Fibroblast of skin of right biceps (primary cell): ENCODE measurements around the gene CHCHD5.

Source experiments
- DNase-seq: peaks from one replicate; pipeline ENCODE4 v3.0.0-alpha.2; 2013

CHCHD5 gene

DNA sequence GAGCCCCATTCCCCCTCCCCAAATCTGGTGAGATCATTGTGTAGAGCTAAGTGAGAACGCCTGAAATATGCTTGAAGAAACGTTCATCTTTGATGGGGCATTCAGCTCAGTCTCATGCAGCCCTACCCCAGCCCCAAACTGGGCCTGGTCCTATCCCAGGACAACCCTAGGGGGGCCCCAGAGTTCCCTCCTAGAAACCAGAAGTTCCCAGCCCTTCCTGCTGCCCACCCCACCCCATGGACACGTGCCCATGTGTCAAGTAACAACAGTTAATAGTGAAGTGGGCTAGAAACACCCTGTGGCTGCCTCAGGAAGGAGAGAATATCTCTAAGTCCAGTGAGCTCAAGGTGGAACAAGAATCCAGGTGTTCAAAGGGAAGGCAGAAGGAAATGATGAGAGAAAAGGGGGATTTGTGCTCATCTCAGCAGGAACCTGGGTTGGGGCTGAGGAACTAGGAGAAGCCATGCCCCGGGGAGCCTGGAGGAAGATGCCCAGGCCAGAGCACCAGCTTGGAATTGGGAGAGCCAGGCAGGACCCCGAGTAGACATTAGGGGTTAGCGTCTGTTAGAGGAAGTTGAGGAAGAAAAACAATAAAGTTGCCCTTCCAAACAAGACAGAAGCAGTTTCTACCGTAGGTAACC lies 41.2 kb downstream of the CHCHD5 start:
- no peak for DNase-seq

DNA sequence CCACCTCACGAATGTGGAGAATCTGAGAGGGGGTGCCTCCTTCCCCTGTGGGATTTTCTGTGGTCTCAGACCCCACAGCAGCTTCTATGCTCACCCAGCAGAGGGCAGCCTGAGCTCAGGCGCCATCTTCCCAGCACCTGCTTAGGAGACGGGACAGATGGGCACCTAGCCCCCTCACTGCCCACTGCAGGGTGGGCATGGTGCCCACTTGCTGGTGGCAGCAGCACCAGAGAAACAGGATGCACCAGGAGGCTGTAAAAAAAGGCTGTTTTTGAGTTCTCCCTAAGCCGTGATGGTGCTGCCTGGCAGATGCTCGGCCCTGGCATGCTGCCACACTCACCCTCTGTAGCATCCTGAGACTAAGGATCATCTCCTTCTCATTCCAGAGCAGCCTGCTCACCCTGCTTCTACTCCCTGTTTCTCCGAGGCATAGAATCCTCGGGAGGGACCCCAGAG lies 42.2 kb downstream of the CHCHD5 start:
- DNase-seq, result peak; percentile 78

DNA sequence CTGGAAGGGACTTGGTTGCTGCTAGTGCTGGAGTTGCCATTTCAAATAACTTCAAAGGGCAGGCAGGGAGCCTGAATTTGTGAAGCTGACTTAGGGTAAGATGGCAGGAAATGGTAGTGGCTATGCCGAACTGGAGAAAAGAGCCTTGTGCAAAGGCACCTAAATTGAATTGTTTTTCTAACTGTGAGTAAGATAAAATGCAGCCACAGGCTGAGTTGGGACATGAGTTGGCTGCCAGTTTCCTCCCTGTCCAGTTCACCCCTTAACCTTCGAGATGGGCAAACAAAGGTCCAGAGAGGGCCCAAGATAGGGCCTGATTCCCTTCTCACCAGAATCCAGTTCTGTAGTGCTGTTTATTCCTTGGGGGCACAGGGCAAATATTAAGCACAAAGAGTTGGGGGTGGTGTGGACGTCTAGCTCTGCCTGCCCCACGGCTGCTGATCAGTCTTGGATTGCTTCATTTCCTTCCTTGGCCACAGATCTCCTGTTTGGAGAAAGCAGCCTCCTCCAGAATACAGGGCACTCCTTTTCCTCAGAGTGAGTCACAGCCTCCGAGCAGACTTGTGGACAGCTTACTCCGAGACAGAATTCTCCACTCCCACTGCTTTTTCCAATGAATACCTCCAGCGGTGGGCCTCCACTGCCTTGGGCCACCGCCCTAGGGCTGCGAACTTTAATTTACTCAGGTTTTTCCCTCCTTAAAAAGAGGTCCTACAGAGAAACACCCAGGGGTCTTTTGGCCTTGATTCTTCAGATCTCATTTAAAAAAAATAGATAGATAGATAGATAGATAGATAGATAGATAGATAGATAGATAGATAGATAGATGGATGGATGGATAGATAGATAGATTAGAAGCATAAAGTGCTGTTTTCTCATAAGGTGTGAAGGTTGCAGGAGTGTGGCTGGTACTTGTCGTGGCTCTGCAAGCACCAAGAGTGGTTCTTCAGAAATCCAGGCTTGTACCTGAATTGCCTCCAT lies 42.9 kb downstream of the CHCHD5 start:
- peak; percentile 96 for DNase-seq

DNA sequence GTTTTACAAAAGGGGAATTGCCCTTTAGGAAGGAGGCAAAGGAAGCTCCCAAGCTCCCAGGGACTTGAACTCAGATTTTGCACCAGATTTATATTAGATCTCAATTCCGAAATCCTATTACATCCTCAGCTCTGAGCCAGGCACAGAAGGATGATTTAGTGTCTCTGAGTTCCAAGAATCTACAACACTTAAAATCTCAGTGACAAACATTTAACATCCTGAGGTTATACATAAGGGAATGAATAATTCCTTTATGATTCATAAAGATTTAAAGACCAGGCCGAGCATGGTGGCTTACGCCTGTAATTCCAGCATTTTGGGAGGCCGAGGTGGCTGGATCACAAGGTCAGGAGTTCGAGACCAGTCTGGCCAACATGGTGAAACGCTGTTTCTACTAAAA lies 44.8 kb downstream of the CHCHD5 start:
- DNase-seq, result peak; percentile 46

DNA sequence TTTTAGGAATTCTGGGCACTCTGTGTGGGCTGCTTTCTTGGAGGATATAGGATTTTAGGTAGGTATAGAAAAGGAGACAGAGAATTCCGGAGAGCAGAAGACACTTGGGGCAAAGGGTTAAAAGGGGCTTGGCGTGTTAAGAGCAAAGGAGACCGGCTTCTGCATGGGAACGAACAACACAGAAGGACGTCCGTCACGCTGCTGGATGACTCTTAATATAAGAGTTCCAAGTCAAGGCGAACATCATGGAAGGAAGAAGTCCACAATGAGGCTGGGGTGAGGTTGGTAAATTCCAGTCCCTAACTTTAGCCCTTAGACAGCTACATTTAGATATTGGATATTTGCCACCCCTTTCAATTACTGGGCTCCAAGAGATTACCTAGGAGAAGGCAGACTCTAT lies 45.4 kb downstream of the CHCHD5 start:
- no peak for DNase-seq

DNA sequence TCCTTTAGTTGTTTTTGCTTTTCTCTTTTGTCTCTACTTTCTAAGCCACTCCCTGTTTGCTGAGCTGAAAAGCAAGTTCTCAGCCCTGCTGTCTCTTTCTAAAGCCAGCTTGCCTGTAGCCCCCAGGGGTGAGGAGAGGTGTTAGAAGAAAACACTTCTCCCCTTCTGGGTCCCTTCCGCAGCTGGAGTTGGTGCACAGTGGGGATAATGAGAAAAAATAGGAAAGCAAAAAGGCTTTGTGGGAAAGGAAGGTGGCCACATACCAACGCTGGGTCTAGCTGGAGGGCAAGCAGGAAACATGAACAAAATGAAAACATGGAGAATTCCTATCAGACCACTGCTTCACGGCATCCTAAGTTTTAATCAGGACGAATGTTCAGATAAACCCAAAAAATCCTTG lies 45.9 kb downstream of the CHCHD5 start:
- DNase-seq, result no peak

DNA sequence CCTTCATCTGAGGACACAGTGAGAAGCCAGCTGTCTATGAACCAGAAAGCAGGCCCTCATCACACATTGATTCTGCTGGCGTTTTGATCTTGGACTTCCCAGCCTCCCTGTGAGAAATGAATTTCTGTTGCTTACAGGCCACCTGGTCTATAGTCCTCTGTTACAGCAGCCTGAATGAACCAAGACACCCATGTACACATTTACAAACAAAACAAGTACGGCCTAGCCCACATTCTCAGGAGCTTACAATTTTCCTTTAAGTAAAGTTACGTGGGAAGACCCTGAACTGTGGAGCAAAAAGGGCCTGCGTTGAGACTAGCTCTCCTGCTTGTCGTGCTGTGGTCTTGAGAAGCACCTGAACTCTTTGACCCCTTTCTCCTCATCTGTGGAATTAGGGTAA lies 49.3 kb downstream of the CHCHD5 start:
- DNase-seq, result no peak

DNA sequence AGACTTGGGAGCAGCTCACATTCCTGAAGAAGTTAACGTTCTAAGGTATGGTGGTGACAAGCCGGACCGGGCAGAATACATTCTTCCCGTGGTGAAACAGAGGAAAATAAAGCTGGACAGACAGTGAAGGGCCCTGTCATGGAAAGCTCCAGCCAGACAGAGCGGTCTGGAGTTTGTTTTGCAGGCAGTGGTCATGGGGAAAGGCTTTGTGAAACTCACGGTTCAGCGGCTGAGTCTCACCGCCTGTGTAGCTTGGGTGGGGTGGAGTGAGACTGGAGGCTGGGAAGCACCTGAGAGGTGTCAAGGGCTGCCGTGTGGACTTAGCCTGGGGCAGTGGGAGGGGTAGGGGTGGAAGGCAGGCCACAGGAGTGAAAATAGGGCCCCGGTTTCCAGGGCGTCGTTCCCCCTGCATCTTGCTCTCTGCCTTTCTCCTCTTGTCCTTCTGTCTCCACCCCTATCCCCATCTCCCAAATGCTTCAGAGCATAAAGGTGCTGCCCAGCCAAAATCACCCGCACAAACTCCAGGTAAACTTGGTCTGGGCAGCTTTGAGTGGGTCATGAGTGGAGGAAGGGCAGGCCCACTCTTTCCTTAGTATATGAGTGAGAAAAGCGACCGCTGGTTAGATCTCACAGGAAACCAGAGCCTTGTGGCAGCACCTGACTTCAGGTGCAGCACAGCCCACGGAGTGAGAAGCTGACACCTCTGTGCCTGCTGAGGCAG lies 49.9 kb downstream of the CHCHD5 start:
- no peak for DNase-seq

DNA sequence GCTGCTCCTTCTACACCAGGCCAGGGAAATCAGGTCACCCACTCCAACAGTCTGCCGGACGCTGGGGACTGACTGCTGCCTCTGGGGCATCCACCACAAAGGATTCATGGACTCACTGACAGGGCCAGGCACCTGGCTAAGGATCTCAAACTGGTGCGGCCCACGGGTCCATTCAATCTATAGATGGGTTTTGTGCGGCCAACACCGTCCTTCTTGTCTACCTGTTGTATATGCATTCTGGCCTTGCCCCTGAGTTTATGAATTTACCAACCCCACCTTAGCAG lies 50.4 kb downstream of the CHCHD5 start:
- no peak for DNase-seq

DNA sequence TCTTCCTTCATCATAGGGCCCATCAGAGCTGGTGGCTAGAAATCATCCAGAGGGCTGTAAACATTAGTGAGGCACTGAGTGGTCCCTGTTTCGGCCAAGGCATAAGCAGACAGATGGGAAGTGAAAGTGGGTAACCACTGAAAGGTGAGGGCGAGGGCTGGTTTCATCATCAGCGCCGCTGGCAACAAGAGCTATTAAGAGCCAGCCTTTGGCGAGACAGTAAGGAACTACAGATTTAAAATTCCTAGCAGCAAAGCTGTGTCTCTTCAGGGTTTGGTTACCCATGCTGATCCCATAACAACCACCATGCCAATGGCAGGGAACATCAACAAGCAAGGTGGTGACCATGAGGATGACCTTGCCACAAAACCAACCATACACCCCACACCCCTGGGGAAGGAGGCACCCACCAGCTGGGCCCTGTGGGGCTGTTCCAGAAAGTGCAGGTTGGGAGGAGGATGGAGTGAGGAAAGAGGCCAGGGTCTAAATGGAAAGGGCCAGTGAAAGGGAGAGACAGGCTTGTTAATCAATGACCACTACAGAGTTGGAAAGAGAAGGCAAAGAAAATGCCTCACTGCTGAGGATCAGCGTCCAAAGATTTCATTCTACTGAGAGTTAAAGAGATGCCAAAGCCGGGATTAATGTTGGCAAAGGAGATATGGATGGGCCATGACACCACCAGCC lies 52.3 kb downstream of the CHCHD5 start:
- DNase-seq, result no peak

DNA sequence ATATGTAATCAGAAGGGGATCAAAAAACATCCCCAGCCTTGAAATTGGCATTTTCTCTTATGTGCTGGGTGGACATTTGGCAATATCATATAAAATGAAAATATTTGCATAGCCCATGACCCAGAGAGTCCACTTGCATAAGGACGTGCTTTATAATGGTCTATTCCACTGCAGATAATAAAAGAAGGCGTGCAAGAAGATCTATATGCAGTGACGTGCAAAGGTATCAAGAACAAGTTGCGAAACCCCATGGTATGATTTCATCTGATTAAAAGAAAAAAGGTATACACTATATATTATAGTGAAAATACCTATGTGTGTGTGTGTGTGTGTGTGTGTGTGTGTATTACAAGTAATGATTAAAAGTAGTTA lies 52.9 kb downstream of the CHCHD5 start:
- DNase-seq, result no peak
